ENCODE data around the gene ZNF296.

- TF ChIP-seq, protein P1, sequence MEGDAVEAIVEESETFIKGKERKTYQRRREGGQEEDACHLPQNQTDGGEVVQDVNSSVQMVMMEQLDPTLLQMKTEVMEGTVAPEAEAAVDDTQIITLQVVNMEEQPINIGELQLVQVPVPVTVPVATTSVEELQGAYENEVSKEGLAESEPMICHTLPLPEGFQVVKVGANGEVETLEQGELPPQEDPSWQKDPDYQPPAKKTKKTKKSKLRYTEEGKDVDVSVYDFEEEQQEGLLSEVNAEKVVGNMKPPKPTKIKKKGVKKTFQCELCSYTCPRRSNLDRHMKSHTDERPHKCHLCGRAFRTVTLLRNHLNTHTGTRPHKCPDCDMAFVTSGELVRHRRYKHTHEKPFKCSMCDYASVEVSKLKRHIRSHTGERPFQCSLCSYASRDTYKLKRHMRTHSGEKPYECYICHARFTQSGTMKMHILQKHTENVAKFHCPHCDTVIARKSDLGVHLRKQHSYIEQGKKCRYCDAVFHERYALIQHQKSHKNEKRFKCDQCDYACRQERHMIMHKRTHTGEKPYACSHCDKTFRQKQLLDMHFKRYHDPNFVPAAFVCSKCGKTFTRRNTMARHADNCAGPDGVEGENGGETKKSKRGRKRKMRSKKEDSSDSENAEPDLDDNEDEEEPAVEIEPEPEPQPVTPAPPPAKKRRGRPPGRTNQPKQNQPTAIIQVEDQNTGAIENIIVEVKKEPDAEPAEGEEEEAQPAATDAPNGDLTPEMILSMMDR (IDR thresholded peaks at IDR 0.05 in 2 of 3, conservative IDR thresholded peaks at IDR 0.05 in 1 of 3; ENCODE audit: borderline replicate concordance in 1 of 3, insufficient read depth in 1 of 3, low read depth in 2 of 3, low read length in 2 of 3), result no peak
- TF ChIP-seq POLR2A (IDR thresholded peaks at IDR 0.05; ENCODE audit: borderline replicate concordance, extremely low read depth, insufficient read depth, insufficient read length) (no peak), YY1 (IDR thresholded peaks at IDR 0.05; ENCODE audit: extremely low read depth, insufficient replicate concordance, low read depth, low read length) (no peak), ZFX (IDR thresholded peaks at IDR 0.05) (no peak), EZH2phosphoT487 (IDR thresholded peaks at IDR 0.05; ENCODE audit: borderline replicate concordance) (no peak), EZH2 (IDR thresholded peaks at IDR 0.05) (no peak), CBX3 (IDR thresholded peaks at IDR 0.05; ENCODE audit: low read depth) (no peak), ELF1 (IDR thresholded peaks at IDR 0.05; ENCODE audit: borderline replicate concordance, low read depth) (no peak), EGR1 (IDR thresholded peaks at IDR 0.05; ENCODE audit: low read depth) (no peak), POLR2AphosphoS5 (IDR thresholded peaks at IDR 0.05; ENCODE audit: low read depth, low read length) (no peak)
- TF ChIP-seq, protein P2, sequence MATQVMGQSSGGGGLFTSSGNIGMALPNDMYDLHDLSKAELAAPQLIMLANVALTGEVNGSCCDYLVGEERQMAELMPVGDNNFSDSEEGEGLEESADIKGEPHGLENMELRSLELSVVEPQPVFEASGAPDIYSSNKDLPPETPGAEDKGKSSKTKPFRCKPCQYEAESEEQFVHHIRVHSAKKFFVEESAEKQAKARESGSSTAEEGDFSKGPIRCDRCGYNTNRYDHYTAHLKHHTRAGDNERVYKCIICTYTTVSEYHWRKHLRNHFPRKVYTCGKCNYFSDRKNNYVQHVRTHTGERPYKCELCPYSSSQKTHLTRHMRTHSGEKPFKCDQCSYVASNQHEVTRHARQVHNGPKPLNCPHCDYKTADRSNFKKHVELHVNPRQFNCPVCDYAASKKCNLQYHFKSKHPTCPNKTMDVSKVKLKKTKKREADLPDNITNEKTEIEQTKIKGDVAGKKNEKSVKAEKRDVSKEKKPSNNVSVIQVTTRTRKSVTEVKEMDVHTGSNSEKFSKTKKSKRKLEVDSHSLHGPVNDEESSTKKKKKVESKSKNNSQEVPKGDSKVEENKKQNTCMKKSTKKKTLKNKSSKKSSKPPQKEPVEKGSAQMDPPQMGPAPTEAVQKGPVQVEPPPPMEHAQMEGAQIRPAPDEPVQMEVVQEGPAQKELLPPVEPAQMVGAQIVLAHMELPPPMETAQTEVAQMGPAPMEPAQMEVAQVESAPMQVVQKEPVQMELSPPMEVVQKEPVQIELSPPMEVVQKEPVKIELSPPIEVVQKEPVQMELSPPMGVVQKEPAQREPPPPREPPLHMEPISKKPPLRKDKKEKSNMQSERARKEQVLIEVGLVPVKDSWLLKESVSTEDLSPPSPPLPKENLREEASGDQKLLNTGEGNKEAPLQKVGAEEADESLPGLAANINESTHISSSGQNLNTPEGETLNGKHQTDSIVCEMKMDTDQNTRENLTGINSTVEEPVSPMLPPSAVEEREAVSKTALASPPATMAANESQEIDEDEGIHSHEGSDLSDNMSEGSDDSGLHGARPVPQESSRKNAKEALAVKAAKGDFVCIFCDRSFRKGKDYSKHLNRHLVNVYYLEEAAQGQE (IDR thresholded peaks at IDR 0.05; ENCODE audit: low read depth), result no peak
These were observed 1.5 kb downstream of the ZNF296 start for GRCh38 chr19:45074744-45075300.

Data from HCT116 (cell line).